ENCODE data around the gene DRD5. TPM values are rescaled to one million over a fixed set of nuclear protein-coding genes. Genes with fewer than 3 reads are reported as not detected.
"Not testable (repeated sequence)": the region's sequence is repeated elsewhere in the genome, so short reads cannot be mapped to it uniquely, and the experiment has no call there.

Gene DRD5
- not detected for total RNA-seq

DNA sequence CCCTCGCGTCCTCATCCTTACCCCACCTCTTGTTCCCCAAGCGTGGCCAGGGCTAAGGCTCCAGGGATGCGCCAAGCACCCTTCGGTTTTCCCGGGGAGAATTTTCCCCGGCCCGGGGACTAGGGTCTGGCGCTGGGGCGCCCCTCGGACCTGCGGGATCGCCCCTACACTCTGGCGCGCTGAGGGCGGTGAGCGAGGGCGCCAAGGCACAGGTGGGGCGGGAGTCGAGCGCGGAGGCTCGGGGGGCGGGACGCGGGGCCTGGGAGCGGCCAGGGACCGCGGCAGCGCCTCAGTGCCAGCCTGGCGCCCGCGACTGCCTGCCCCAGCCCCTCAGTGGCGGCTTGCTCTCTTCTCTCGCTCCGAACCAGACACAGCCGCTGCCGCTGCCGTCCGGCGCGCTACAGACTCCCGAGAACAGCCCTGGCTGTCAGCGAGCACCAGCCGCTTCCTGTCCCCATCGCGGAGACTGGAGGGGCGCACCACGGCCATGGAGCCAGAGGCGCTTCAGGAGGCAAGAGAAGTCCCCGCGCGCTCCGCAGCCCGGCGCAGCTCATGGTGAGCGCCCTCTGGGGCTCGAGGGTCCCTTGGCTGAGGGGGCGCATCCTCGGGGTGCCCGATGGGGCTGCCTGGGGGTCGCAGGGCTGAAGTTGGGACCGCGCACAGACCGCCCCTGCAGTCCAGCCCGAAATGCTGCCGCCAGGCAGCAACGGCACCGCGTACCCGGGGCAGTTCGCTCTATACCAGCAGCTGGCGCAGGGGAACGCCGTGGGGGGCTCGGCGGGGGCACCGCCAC is at the start of gene DRD5:
TSS of gene DRD5 (plus strand) at position 292 of the 793 bp plus-strand sequence. CDS start at position 688, 396 bp downstream.
- Mint-ChIP-seq H3K27ac (no peak within 1 kb of the TSS), H3K27me3 (peaks cover 59% of the 10 kb centered on the region), H3K4me3 (no peak within 1 kb of the TSS), H3K9me3 (no peaks in the 10 kb centered on the region), H3K36me3 (ENCODE audit: low read depth) (no peaks in the 10 kb centered on the region), H3K4me1 (no peaks in the 10 kb centered on the region)
- POLR2A ChIA-PET, result no interaction called here
- DNase-seq, result no peak
- CTCF ChIA-PET, result no interaction called here

GRCh38 chr4:9732256-9732655 is 49.2 kb upstream of the DRD5 start:
- DNase-seq; H3K4me3 Mint-ChIP-seq; H3K27ac Mint-ChIP-seq; H3K27me3 Mint-ChIP-seq; H3K36me3 Mint-ChIP-seq (ENCODE audit: low read depth); CTCF ChIA-PET; H3K9me3 Mint-ChIP-seq; H3K4me1 Mint-ChIP-seq; POLR2A ChIA-PET: not testable (repeated sequence)

DNA sequence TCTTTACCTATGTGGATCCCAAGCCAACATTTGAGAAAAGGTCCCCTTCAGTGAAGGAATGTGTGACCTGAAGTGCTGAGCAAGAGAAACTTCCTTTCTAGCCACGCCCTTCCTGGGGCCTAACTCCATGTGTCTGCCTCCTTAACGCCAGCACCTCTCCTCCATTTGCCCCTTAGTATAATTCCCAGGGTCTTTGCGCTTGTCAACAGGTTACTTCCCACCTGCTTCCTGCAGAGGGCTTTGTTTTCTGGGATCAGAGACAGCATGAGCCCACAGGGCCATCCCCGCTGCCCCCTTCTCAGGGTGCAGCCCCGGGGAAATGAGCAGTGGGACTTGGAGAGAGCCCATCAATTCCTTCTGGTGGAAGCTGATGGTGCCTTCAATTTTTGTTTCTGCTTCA is 45.9 kb upstream of the DRD5 start:
- H3K27me3 Mint-ChIP-seq, result peaks cover 5% of the 10 kb centered on the region
- no peaks in the 10 kb centered on the region for H3K9me3 Mint-ChIP-seq
- no peak overlapping the region for H3K4me3 Mint-ChIP-seq
- CTCF ChIA-PET, result no interaction called here
- POLR2A ChIA-PET, result no interaction called here
- H3K36me3 Mint-ChIP-seq (ENCODE audit: low read depth), result no peaks in the 10 kb centered on the region
- peaks cover 4% of the 10 kb centered on the region for H3K4me1 Mint-ChIP-seq
- H3K27ac Mint-ChIP-seq, result no peak overlapping the region
- DNase-seq, result no peak

DNA sequence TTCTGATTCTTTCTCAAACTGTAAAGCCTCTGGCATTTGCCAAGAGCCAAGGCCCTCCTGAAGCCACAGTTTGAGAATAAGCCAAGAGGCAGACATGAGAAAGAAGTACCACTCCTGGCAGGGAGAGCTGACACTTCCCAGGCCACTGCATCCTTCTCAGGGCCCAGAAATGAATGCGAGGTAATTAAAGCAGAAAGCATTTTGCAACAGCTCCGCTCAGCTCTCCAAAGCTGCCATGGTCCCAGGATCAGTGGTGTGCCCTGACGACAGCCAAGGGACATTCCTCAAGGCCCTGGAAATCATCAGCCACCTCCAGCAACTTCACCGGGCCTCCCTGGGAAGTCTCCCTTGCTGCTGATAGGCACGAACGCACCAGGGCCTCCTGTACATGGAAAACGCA is 44.2 kb upstream of the DRD5 start:
- H3K27ac Mint-ChIP-seq; H3K36me3 Mint-ChIP-seq (ENCODE audit: low read depth); CTCF ChIA-PET; DNase-seq; H3K27me3 Mint-ChIP-seq; H3K9me3 Mint-ChIP-seq; POLR2A ChIA-PET; H3K4me3 Mint-ChIP-seq; H3K4me1 Mint-ChIP-seq: not testable (repeated sequence)

- CTCF ChIA-PET, H3K4me1 Mint-ChIP-seq: not testable (repeated sequence)
Observed at GRCh38 chr4:9743789-9744188, 37.6 kb upstream of the DRD5 start.

DNA sequence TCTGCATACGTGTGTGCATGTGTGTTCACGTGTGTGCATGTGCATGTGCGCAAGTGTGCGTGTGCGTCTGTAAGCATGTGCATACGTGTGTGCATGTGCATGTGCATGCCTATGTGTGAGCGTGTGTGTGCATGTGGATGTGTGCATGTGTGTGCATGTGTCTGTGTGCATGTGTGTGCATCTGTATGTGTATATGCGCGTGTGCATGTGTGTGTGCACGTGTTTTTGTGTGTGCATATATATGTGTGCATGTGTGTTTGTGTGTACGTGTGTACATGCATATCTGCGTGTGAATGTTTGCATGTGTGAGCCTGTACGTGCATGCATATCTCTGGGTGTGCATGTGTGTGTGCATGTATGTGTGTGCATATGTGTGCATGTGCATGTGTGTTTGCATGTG is 35.7 kb upstream of the DRD5 start:
- DNase-seq, result no peak
- H3K9me3 Mint-ChIP-seq, result peaks cover 7% of the 10 kb centered on the region
- H3K4me1 Mint-ChIP-seq, result peaks cover 2% of the 10 kb centered on the region
- ChIA-PET CTCF (no interaction called here), POLR2A (no interaction called here)
- no peak overlapping the region for H3K4me3 Mint-ChIP-seq
- no peak overlapping the region for H3K27ac Mint-ChIP-seq
- H3K27me3 Mint-ChIP-seq, result peaks cover 7% of the 10 kb centered on the region
- H3K36me3 Mint-ChIP-seq (ENCODE audit: low read depth), result no peaks in the 10 kb centered on the region

More at GRCh38 chr4:9743789-9744188, 37.6 kb upstream of the DRD5 start:
- H3K36me3 Mint-ChIP-seq (ENCODE audit: low read depth); DNase-seq; POLR2A ChIA-PET; H3K9me3 Mint-ChIP-seq; H3K27ac Mint-ChIP-seq; H3K4me3 Mint-ChIP-seq; H3K27me3 Mint-ChIP-seq: not testable (repeated sequence)

GRCh38 chr4:9758641-9759317 is 22.7 kb upstream of the DRD5 start:
- H3K36me3 Mint-ChIP-seq (ENCODE audit: low read depth), result no peaks in the 10 kb centered on the region
- ChIA-PET CTCF (no interaction called here), POLR2A (no interaction called here)
- H3K4me3 Mint-ChIP-seq, result no peak overlapping the region
- no peaks in the 10 kb centered on the region for H3K9me3 Mint-ChIP-seq
- H3K4me1 Mint-ChIP-seq, result no peaks in the 10 kb centered on the region
- no peak overlapping the region for H3K27ac Mint-ChIP-seq
- peaks cover 11% of the 10 kb centered on the region for H3K27me3 Mint-ChIP-seq
- no peak for DNase-seq

- no peaks in the 10 kb centered on the region for H3K4me1 Mint-ChIP-seq
- no peaks in the 10 kb centered on the region for H3K9me3 Mint-ChIP-seq
- no peak overlapping the region for H3K27ac Mint-ChIP-seq
- H3K36me3 Mint-ChIP-seq (ENCODE audit: low read depth), result no peaks in the 10 kb centered on the region
- peaks cover 15% of the 10 kb centered on the region for H3K27me3 Mint-ChIP-seq
- POLR2A ChIA-PET, result no interaction called here
- no peak overlapping the region for H3K4me3 Mint-ChIP-seq
- CTCF ChIA-PET, result interaction anchor here (0.8 to 7.6 kb wide), 7 partner anchors 11 to 719 kb away, joined by 3 to 136 read pairs (median 4); no protein-coding TSS in a partner anchor
- DNase-seq, result peak; percentile 50
Observed at GRCh38 chr4:9762823-9763475, 18.5 kb upstream of the DRD5 start.

GRCh38 chr4:9764155-9764696 is 17.2 kb upstream of the DRD5 start:
- H3K4me3 Mint-ChIP-seq, result no peak overlapping the region
- POLR2A ChIA-PET, result interaction anchor here (1.4 kb wide), 1 partner anchor 250 kb away, joined by 6 read pairs; no protein-coding TSS in a partner anchor
- no peaks in the 10 kb centered on the region for H3K36me3 Mint-ChIP-seq (ENCODE audit: low read depth)
- H3K27me3 Mint-ChIP-seq, result peaks cover 22% of the 10 kb centered on the region
- no peaks in the 10 kb centered on the region for H3K9me3 Mint-ChIP-seq
- peaks cover 1% of the 10 kb centered on the region for H3K4me1 Mint-ChIP-seq
- CTCF ChIA-PET, result interaction anchor here (0.5 to 7.6 kb wide), 7 partner anchors 73 to 696 kb away, joined by 3 to 136 read pairs (median 4); no protein-coding TSS in a partner anchor
- DNase-seq, result no peak
- H3K27ac Mint-ChIP-seq, result no peak overlapping the region

DNA sequence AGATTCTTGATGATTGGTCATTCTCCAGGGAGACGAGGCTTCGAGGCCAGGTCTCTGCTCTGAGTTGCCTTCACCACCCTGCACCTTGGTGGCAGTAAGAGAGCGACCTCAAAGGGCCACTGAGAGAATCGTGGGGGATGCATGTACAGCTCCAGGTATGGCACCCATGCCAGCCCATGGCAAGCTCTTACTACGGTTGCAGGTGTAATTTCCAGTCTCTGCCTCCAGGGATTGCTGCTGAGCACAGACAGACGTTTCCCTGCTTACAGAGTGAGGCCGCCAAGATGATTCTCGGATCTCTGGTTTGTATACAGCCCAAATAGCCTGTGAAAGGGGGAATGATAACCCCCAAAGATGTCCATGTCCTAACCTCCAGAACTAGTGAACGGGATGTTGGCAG is 16.3 kb upstream of the DRD5 start:
- Mint-ChIP-seq H3K36me3 (ENCODE audit: low read depth) (no peaks in the 10 kb centered on the region), H3K27ac (no peak overlapping the region), H3K9me3 (no peaks in the 10 kb centered on the region), H3K27me3 (peaks cover 26% of the 10 kb centered on the region), H3K4me3 (no peak overlapping the region), H3K4me1 (peaks cover 1% of the 10 kb centered on the region)
- CTCF ChIA-PET, result interaction anchor here (0.8 to 7.6 kb wide), 5 partner anchors 73 to 387 kb away, joined by 3 to 136 read pairs (median 4); no protein-coding TSS in a partner anchor
- peak; percentile 33 for DNase-seq
- POLR2A ChIA-PET, result interaction anchor here (1.4 kb wide), 1 partner anchor 249 kb away, joined by 6 read pairs; no protein-coding TSS in a partner anchor

DNA sequence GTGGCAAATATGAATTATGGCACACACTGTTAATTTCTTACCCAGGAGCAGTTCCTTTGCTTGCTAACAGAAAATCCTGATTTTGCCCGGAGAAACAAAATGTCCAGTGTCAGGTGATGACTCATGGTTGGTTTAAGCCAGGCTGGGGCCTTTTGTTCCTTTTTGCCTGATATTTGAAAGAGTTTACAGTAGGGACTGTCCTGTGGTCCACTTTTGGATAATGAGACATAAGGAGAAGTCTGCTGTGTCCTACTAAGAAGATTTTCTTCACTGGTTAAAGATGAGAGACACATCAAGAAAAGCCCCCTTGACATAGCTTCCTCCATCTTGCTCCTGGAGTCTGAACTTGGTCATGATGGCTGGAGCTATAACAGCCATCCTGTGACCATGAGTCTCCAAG is 12.1 kb upstream of the DRD5 start:
- H3K9me3 Mint-ChIP-seq, result no peaks in the 10 kb centered on the region
- peaks cover 37% of the 10 kb centered on the region for H3K27me3 Mint-ChIP-seq
- H3K4me3 Mint-ChIP-seq, result no peak overlapping the region
- no peak overlapping the region for H3K27ac Mint-ChIP-seq
- peaks cover 1% of the 10 kb centered on the region for H3K4me1 Mint-ChIP-seq
- POLR2A ChIA-PET, result no interaction called here
- no peaks in the 10 kb centered on the region for H3K36me3 Mint-ChIP-seq (ENCODE audit: low read depth)
- CTCF ChIA-PET, result interaction anchor here (0.7 to 2.6 kb wide), 2 partner anchors 245 to 265 kb away, joined by 5 to 16 read pairs; no protein-coding TSS in a partner anchor
- DNase-seq, result no peak

DNA sequence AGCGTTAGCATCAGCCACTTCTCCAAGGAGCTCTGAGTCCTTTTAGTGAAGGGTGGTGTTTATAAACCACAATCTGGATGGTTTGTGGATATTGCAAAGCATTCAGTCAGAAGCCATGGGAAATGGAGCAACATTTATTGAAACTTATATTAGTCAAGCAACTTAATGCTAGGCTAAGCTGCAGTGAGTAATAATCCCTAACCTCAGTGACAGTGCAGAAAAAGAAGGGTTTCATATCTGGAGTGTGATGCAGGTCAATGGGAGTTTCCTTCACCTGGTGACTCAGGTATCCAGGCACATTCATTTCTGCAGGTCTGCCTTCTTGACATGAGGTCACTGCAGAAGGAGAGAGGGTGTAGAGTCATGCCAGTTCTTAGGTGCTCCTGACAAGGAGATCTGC is 10.4 kb upstream of the DRD5 start:
- Mint-ChIP-seq H3K27me3 (peaks cover 35% of the 10 kb centered on the region), H3K9me3 (no peaks in the 10 kb centered on the region), H3K36me3 (ENCODE audit: low read depth) (no peaks in the 10 kb centered on the region), H3K27ac (peak overlapping the region; percentile 11), H3K4me1 (peaks cover 1% of the 10 kb centered on the region), H3K4me3 (no peak overlapping the region)
- no peak for DNase-seq
- POLR2A ChIA-PET, result no interaction called here
- CTCF ChIA-PET, result no interaction called here

- peaks cover 28% of the 10 kb centered on the region for H3K27me3 Mint-ChIP-seq
- H3K4me3 Mint-ChIP-seq, result no peak overlapping the region
- CTCF ChIA-PET, result interaction anchor here (1.4 to 2.2 kb wide), 2 partner anchors 10 to 242 kb away, joined by 3 to 8 read pairs; no protein-coding TSS in a partner anchor
- H3K36me3 Mint-ChIP-seq (ENCODE audit: low read depth), result no peaks in the 10 kb centered on the region
- POLR2A ChIA-PET, result no interaction called here
- H3K4me1 Mint-ChIP-seq, result peaks cover 1% of the 10 kb centered on the region
- DNase-seq, result no peak
- no peaks in the 10 kb centered on the region for H3K9me3 Mint-ChIP-seq
- H3K27ac Mint-ChIP-seq, result no peak overlapping the region
Observed at GRCh38 chr4:9773471-9773870, 8.0 kb upstream of the DRD5 start.
